H9 (cell line): ENCODE results near the gene GLYAT. TPM values are rescaled to one million over a fixed set of nuclear protein-coding genes. Genes with fewer than 3 reads are reported as not detected.

Experiments used
- DNase-seq: peaks from one replicate; pipeline ENCODE4 v3.0.0-alpha.2; 2017
- H2AFZ ChIP-seq: one replicate; pipeline ENCODE4 v1.6.1; 2013; ENCODE audit warnings: mild to moderate bottlenecking, low read length, control low read depth, moderate library complexity
- H2AK5ac ChIP-seq: 2 replicates; pipeline ENCODE4 v1.6.1; 2013; ENCODE audit warnings: low read length, control low read depth, mixed read lengths; ENCODE audit not compliant: insufficient read length
- H2BK120ac ChIP-seq: one replicate; pipeline ENCODE4 v1.6.1; 2013; ENCODE audit warnings: low read depth, mild to moderate bottlenecking, low read length, control low read depth, inconsistent platforms; ENCODE audit not compliant: poor library complexity, severe bottlenecking
- H2BK12ac ChIP-seq: 2 replicates; pipeline ENCODE4 v1.6.1; 2013; ENCODE audit warnings: low read length, control low read depth, mixed read lengths, low read depth; ENCODE audit not compliant: insufficient read length
- H2BK15ac ChIP-seq: 2 replicates; pipeline ENCODE4 v1.6.1; 2013; ENCODE audit warnings: low read depth, low read length, control low read depth
- H2BK20ac ChIP-seq: one replicate; pipeline ENCODE4 v1.6.1; 2013; ENCODE audit warnings: low read depth, mild to moderate bottlenecking, low read length, control low read depth, inconsistent platforms; ENCODE audit not compliant: poor library complexity, severe bottlenecking
- H2BK5ac ChIP-seq: 2 replicates; pipeline ENCODE4 v1.6.1; 2013; ENCODE audit warnings: low read length, control low read depth, mixed read lengths; ENCODE audit not compliant: insufficient read length
- H3K14ac ChIP-seq: 2 replicates; pipeline ENCODE4 v1.6.1; 2013; ENCODE audit warnings: low read length, control low read depth; ENCODE audit not compliant: insufficient read depth
- H3K18ac ChIP-seq: 2 replicates; pipeline ENCODE4 v1.6.1; 2013; ENCODE audit warnings: low read depth, mild to moderate bottlenecking, mixed read lengths, low read length, control low read depth; ENCODE audit not compliant: insufficient read length
- H3K23ac ChIP-seq: 2 replicates; pipeline ENCODE4 v1.6.1; 2013; ENCODE audit warnings: low read length, control low read depth, mixed read lengths, low read depth; ENCODE audit not compliant: insufficient read length
- H3K23me2 ChIP-seq: 2 replicates; pipeline ENCODE4 v1.6.1; 2013; ENCODE audit warnings: low read depth, mild to moderate bottlenecking, mixed read lengths, low read length, control low read depth; ENCODE audit not compliant: insufficient read length, poor library complexity, severe bottlenecking
- H3K27ac ChIP-seq: 2 replicates; pipeline ENCODE4 v1.5.1; 2013; ENCODE audit warnings: low read length, control low read depth, mixed read lengths, low read depth; ENCODE audit not compliant: insufficient read length
- H3K27me3 ChIP-seq: 2 replicates; pipeline ENCODE4 v1.6.1; 2013; ENCODE audit warnings: low read length, control low read depth, inconsistent platforms; ENCODE audit not compliant: insufficient read depth
- H3K4ac ChIP-seq: 2 replicates; pipeline ENCODE4 v1.6.1; 2013; ENCODE audit warnings: low read depth, mild to moderate bottlenecking, control low read depth, inconsistent platforms, low read length, moderate library complexity
- H3K4me1 ChIP-seq: 2 replicates; pipeline ENCODE4 v1.6.1; 2013; ENCODE audit warnings: low read length, control low read depth, inconsistent platforms; ENCODE audit not compliant: insufficient read depth
- H3K4me2 ChIP-seq: 2 replicates; pipeline ENCODE4 v1.6.1; 2013; ENCODE audit warnings: low read length, control low read depth, mixed read lengths; ENCODE audit not compliant: insufficient read length, insufficient read depth
- H3K56ac ChIP-seq: 2 replicates; pipeline ENCODE4 v1.6.1; 2013; ENCODE audit warnings: low read depth, mild to moderate bottlenecking, mixed read lengths, low read length, control low read depth; ENCODE audit not compliant: insufficient read length
- H3K79me1 ChIP-seq: 2 replicates; pipeline ENCODE4 v1.6.1; 2013; ENCODE audit warnings: low read depth, mild to moderate bottlenecking, moderate library complexity, low read length, control low read depth, inconsistent platforms; ENCODE audit not compliant: insufficient read depth, poor library complexity, severe bottlenecking
- H3K79me2 ChIP-seq: 2 replicates; pipeline ENCODE4 v1.6.1; 2013; ENCODE audit warnings: low read length, control low read depth, inconsistent platforms; ENCODE audit not compliant: insufficient read depth
- H3K9ac ChIP-seq: 2 replicates; pipeline ENCODE4 v1.6.1; 2013; ENCODE audit warnings: low read length, control low read depth, mixed read lengths; ENCODE audit not compliant: insufficient read length; ENCODE audit errors: extremely low read depth
- H3K9me3 ChIP-seq: one replicate; pipeline ENCODE4 v1.6.1; 2013; ENCODE audit warnings: low read depth, low read length, inconsistent platforms; ENCODE audit not compliant: control insufficient read depth
- H3T11ph ChIP-seq: one replicate; pipeline ENCODE4 v1.6.1; 2013; ENCODE audit warnings: mild to moderate bottlenecking, low read length, control low read depth, inconsistent platforms
- H4K20me1 ChIP-seq: one replicate; pipeline ENCODE4 v1.6.1; 2013; ENCODE audit not compliant: control insufficient read depth, insufficient read length, insufficient read depth
- H4K5ac ChIP-seq: 2 replicates; pipeline ENCODE4 v1.6.1; 2013; ENCODE audit warnings: low read depth, mild to moderate bottlenecking, mixed read lengths, low read length, control low read depth; ENCODE audit not compliant: insufficient read length
- H4K8ac ChIP-seq: replicated peaks from 2 replicates; pipeline ENCODE4 v1.6.1; 2013; ENCODE audit warnings: low read length, control low read depth, mixed read lengths, low read depth; ENCODE audit not compliant: insufficient read length
- H4K91ac ChIP-seq: 2 replicates; pipeline ENCODE4 v1.6.1; 2013; ENCODE audit warnings: low read depth, mild to moderate bottlenecking, moderate library complexity, mixed read lengths, low read length, control low read depth; ENCODE audit not compliant: insufficient read length
- H3K27ac Mint-ChIP-seq, 3 experiments: 2 replicates in 2 of 3; 3 replicates in 1 of 3; pipeline ENCODE4 v1.8.0; 2020 to 2021; ENCODE audit warnings: mixed read lengths in 3 of 3, mild to moderate bottlenecking in 1 of 3, moderate library complexity in 1 of 3
- H3K27me3 Mint-ChIP-seq: 2 replicates; pipeline ENCODE4 v1.8.0; 2021; ENCODE audit warnings: low read depth, mild to moderate bottlenecking, moderate library complexity, mixed read lengths
- H3K36me3 Mint-ChIP-seq, 3 experiments: 2 replicates in 2 of 3; 3 replicates in 1 of 3; pipeline ENCODE4 v1.8.0; 2020 to 2021; ENCODE audit warnings: low read depth in 3 of 3, mixed read lengths in 3 of 3; ENCODE audit not compliant: insufficient read depth in 1 of 3
- H3K4me1 Mint-ChIP-seq, 2 experiments: 2 replicates each; pipeline ENCODE4 v1.8.0; 2020; ENCODE audit warnings: mixed read lengths in 2 of 2
- H3K4me3 Mint-ChIP-seq, 2 experiments: 2 replicates in 1 of 2; 3 replicates in 1 of 2; pipeline ENCODE4 v1.8.0; 2020 to 2021; ENCODE audit warnings: mild to moderate bottlenecking in 2 of 2, mixed read lengths in 2 of 2, moderate library complexity in 1 of 2
- H3K9me3 Mint-ChIP-seq, 2 experiments: 2 replicates in 1 of 2; 3 replicates in 1 of 2; pipeline ENCODE4 v1.8.0; 2020; ENCODE audit warnings: mild to moderate bottlenecking in 2 of 2, mixed read lengths in 2 of 2, moderate library complexity in 1 of 2
- CTCF ChIP-seq: fragments of 200-600 bp; sonication (generic); conservative IDR thresholded peaks from 3 replicates; pipeline ENCODE4 v1.8.0; 2021; ENCODE audit warnings: antibody characterized with exemption, mild to moderate bottlenecking
- WGBS: extraction: QIAGEN DNeasy Blood & Tissue Kit; methylation state at CpG from one replicate; pipeline ENCODE4 v1.1.7; 2013; ENCODE audit warnings: missing lambda C conversion rate, low lambda C conversion rate, mixed read lengths; ENCODE audit not compliant: insufficient read length; ENCODE audit errors: extremely low coverage; 5-methylcytosine and 5-hydroxymethylcytosine counted together
- total RNA-seq: library from RNA; stranded (reverse); gene quantifications from 2 replicates; pipeline ENCODE4 v1.2.1, GENCODE V29; 2021

GLYAT gene
- total RNA-seq, 1 experiment from 2014 or later = not detected

GRCh38 chr11:58671983-58672633 lies 59.6 kb downstream of the GLYAT start:
- Mint-ChIP-seq H3K4me1 (no peaks in the 10 kb centered on the region), H3K36me3 (no peaks in the 10 kb centered on the region), H3K27me3 (no peaks in the 10 kb centered on the region), H3K4me3 (no peak overlapping the region), H3K27ac (no peak overlapping the region), H3K9me3 (peaks cover 0 to 7% of the 10 kb centered on the region in 2 experiments; a peak in 2 of 5 replicates)
- Histone ChIP-seq H4K20me1 (no peaks in the 10 kb centered on the region), H3K23me2 (no peaks in the 10 kb centered on the region), H4K5ac (no peak overlapping the region), H3K4ac (no peak overlapping the region), H3K56ac (no peak overlapping the region), H2BK20ac (no peak overlapping the region), H2BK15ac (no peak overlapping the region), H3K9me3 (no peaks in the 10 kb centered on the region), H2BK12ac (no peak overlapping the region), H3K14ac (no peak overlapping the region), H3K23ac (no peak overlapping the region), H4K91ac (no peak overlapping the region), H3K27ac (no peak overlapping the region), H2AK5ac (no peak overlapping the region), H3K4me1 (no peaks in the 10 kb centered on the region), H4K8ac (no peak overlapping the region), H3K79me1 (no peaks in the 10 kb centered on the region), H3K4me2 (no peak overlapping the region), H3K79me2 (no peaks in the 10 kb centered on the region), H2BK120ac (no peak overlapping the region), H2BK5ac (no peak overlapping the region), H3K9ac (no peak overlapping the region), H3K27me3 (no peaks in the 10 kb centered on the region), H3K18ac (no peak overlapping the region), H2AFZ (no peak overlapping the region), H3T11ph (no peak overlapping the region)
- no CpG with 5 or more reads among the region's 6 CpGs for WGBS
- DNase-seq = no peak
- no peak for TF ChIP-seq CTCF
